ENCODE measurements around the gene EYS. TPM values are rescaled to one million over a fixed set of nuclear protein-coding genes. Genes with fewer than 3 reads are reported as not detected.
"Not testable (repeated sequence)": the region's sequence is repeated elsewhere in the genome, so short reads cannot be mapped to it uniquely, and the experiment has no call there.

The EYS gene
- total and polyA plus RNA-seq, 2 donors from 2014 or later, result not detected

DNA sequence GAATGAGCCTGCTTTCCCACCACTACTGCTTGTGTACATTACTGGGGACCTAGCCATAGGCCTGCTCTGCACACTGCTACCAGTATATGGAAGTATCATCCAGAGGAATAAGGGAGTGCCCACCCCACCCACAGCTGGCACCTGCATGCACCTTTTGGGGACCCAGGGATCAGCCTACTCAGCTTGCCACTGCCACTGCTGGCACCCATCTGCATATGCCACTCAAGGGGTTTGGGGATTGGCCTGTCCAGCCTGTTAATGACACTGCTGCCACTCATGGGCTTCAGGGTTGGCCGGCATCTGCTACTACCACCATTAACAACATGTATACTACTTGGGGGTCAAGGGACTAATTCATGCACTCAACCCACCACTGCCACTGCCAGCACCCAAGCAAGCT lies 1239.4 kb downstream of the EYS start:
- peak in 1 of 5 donors; percentile 31 for DNase-seq
- Histone ChIP-seq H3K27ac (ENCODE audit: low read depth in 2 of 2, low read length in 2 of 2) (no peak overlapping the region), H3K36me3 (ENCODE audit: control insufficient read depth in 2 of 3, insufficient read depth in 3 of 3, low read length in 3 of 3) (no peaks in the 10 kb centered on the region), H3K4me3 (ENCODE audit: low read length in 3 of 3) (no peak overlapping the region), H3K4me1 (ENCODE audit: control insufficient read depth in 2 of 3, insufficient read depth in 2 of 3, low read depth in 1 of 3, low read length in 3 of 3) (no peaks in the 10 kb centered on the region), H3K9me3 (ENCODE audit: control insufficient read depth in 2 of 3, insufficient read depth in 1 of 3, low read length in 3 of 3) (peaks cover 0 to 7% (median 0%) of the 10 kb centered on the region in 3 donors), H3K9ac (ENCODE audit: low read length in 3 of 3) (no peak overlapping the region), H3K27me3 (ENCODE audit: control insufficient read depth, insufficient read depth, low read length) (no peaks in the 10 kb centered on the region)
- TF ChIP-seq, protein P1, sequence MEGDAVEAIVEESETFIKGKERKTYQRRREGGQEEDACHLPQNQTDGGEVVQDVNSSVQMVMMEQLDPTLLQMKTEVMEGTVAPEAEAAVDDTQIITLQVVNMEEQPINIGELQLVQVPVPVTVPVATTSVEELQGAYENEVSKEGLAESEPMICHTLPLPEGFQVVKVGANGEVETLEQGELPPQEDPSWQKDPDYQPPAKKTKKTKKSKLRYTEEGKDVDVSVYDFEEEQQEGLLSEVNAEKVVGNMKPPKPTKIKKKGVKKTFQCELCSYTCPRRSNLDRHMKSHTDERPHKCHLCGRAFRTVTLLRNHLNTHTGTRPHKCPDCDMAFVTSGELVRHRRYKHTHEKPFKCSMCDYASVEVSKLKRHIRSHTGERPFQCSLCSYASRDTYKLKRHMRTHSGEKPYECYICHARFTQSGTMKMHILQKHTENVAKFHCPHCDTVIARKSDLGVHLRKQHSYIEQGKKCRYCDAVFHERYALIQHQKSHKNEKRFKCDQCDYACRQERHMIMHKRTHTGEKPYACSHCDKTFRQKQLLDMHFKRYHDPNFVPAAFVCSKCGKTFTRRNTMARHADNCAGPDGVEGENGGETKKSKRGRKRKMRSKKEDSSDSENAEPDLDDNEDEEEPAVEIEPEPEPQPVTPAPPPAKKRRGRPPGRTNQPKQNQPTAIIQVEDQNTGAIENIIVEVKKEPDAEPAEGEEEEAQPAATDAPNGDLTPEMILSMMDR (IDR thresholded peaks at IDR 0.05; ENCODE audit: borderline replicate concordance, extremely low read depth, insufficient read depth), result no peak
- no peak for FAIRE-seq
- intact Hi-C loops (cut with DNase I), result no loop called here

DNA sequence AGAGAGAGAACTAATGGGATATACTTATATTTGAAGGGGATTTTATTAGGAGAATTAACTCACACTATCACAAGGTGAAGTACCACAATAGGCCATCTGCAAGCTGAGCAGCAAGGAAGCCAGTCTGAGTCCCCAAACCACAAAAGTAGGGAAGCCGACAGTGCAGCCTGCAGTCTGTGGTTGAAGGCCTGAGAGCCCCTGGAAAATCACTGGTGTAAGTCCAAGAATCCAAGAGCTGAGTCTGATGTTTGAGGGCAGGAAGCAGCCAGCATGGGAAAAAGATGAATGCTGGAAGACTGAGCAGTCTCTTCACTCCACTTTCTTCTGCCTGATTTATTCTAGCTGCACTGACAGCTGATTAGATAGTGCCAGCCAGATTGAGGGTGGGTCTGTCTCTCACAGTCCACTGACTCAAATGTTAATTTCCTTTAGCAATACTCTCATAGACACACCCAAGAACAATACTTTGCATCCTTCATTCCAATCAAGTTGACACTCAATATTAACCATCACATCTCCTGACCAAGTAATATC lies 1247.5 kb downstream of the EYS start:
- H3K9me3 ChIP-seq (ENCODE audit: control insufficient read depth in 2 of 3, insufficient read depth in 1 of 3, low read length in 3 of 3), result peaks cover 0 to 3% (median 0%) of the 10 kb centered on the region in 3 donors
- no peaks in the 10 kb centered on the region for H3K36me3 ChIP-seq (ENCODE audit: control insufficient read depth in 2 of 3, insufficient read depth in 3 of 3, low read length in 3 of 3)
- FAIRE-seq (no peak), DNase-seq (no peak)
- H3K27ac ChIP-seq (ENCODE audit: low read depth in 2 of 2, low read length in 2 of 2), result no peak overlapping the region
- no peaks in the 10 kb centered on the region for H3K4me1 ChIP-seq (ENCODE audit: control insufficient read depth in 2 of 3, insufficient read depth in 2 of 3, low read depth in 1 of 3, low read length in 3 of 3)
- intact Hi-C loops (cut with DNase I), result no loop called here
- no peak overlapping the region for H3K4me3 ChIP-seq (ENCODE audit: low read length in 3 of 3)
- TF ChIP-seq, protein P1 (IDR thresholded peaks at IDR 0.05; ENCODE audit: borderline replicate concordance, extremely low read depth, insufficient read depth), result no peak
- H3K27me3 ChIP-seq (ENCODE audit: control insufficient read depth, insufficient read depth, low read length), result no peaks in the 10 kb centered on the region
- H3K9ac ChIP-seq (ENCODE audit: low read length in 3 of 3), result no peak overlapping the region

DNA sequence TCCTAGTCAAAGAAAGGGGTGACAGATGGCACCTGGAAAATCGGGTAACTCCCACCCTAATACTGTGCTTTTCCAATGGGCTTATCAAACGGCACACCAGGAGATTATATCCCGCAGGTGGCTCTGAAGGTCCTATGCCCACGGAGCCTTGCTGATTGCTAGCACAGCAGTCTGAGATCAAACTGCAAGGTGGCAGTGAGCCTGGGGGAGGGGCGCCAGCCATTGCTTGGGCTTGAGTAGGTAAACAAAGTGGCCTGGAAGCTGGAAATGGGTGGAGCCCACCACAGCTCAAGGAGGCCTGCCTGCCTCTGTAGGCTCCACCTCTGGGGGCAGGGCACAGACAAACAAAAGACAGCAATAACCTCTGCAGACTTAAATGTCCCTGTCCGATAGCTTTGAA lies 1258.9 kb downstream of the EYS start:
- intact Hi-C loops (cut with DNase I); H3K4me3 ChIP-seq (ENCODE audit: low read length in 3 of 3); H3K27me3 ChIP-seq (ENCODE audit: control insufficient read depth, insufficient read depth, low read length); H3K27ac ChIP-seq (ENCODE audit: low read depth in 2 of 2, low read length in 2 of 2); FAIRE-seq; H3K9ac ChIP-seq (ENCODE audit: low read length in 3 of 3); H3K4me1 ChIP-seq (ENCODE audit: control insufficient read depth in 2 of 3, insufficient read depth in 2 of 3, low read depth in 1 of 3, low read length in 3 of 3); H3K9me3 ChIP-seq (ENCODE audit: control insufficient read depth in 2 of 3, insufficient read depth in 1 of 3, low read length in 3 of 3); H3K36me3 ChIP-seq (ENCODE audit: control insufficient read depth in 2 of 3, insufficient read depth in 3 of 3, low read length in 3 of 3): not testable (repeated sequence)
- DNase-seq, result peak in 1 of 5 donors; percentile 25

DNA sequence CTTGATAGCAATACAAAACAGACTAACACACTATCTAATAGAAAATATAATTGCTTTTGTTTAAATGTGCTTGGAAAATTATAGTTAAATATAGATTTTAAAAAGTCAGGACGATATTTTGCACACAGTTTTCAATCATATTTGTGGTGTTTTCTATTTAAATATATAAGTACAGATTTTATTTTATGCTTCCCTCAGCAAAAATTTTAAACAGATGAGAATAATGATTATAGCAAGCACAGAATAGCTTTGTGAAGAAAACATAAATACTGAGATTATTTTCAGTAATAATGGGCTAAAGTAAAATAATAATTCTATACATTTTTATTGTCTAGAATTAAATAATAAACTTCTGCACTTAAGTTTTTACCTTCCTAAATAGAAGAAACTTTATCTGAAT lies 1262.0 kb downstream of the EYS start:
- Histone ChIP-seq H3K9ac (ENCODE audit: low read length in 3 of 3) (no peak overlapping the region), H3K9me3 (ENCODE audit: control insufficient read depth in 2 of 3, insufficient read depth in 1 of 3, low read length in 3 of 3) (peaks cover 0 to 6% (median 0%) of the 10 kb centered on the region in 3 donors), H3K27me3 (ENCODE audit: control insufficient read depth, insufficient read depth, low read length) (no peaks in the 10 kb centered on the region), H3K4me3 (ENCODE audit: low read length in 3 of 3) (no peak overlapping the region), H3K27ac (ENCODE audit: low read depth in 2 of 2, low read length in 2 of 2) (no peak overlapping the region), H3K36me3 (ENCODE audit: control insufficient read depth in 2 of 3, insufficient read depth in 3 of 3, low read length in 3 of 3) (no peaks in the 10 kb centered on the region), H3K4me1 (ENCODE audit: control insufficient read depth in 2 of 3, insufficient read depth in 2 of 3, low read depth in 1 of 3, low read length in 3 of 3) (no peaks in the 10 kb centered on the region)
- intact Hi-C loops (cut with DNase I), result no loop called here
- DNase-seq, result no peak
- FAIRE-seq, result no peak
- TF ChIP-seq, protein P1 (IDR thresholded peaks at IDR 0.05; ENCODE audit: borderline replicate concordance, extremely low read depth, insufficient read depth), result no peak

Data from kidney (tissue), 14 donors.